GM18517 (cell line): ENCODE measurements around the gene ZNF358.

ENCODE experiments used
- ATAC-seq: cut with Tn5 transposase; IDR thresholded peaks from one replicate; pipeline ENCODE4 v1.9.1; 2021; ENCODE audit warnings: mild to moderate bottlenecking, moderate library complexity; ENCODE audit not compliant: unreplicated experiment

Gene ZNF358

DNA sequence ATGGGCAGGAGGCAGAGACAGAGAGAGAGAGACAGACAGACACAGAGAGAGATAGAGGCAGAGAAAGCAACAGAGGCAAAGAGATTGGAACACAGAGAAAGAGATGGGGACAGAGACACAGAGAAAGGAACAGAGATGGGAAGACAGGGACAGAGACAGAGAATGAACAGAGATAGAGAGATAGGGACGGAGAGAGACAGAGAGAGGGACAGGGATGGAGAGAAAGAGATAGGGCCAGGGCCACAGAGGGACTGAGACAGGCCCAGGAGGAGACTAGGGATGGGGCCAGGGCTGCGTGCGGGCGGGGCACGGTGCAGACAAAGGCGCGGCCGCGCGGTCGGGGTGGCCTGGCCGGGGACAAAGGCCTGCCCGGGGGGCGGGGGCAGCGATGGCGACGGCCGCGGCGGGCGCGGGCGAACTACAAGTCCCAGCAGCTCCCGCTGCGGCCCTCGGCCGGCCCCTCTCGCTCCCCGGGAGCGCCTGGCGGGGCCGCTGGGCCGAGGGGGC, at the start of gene ZNF358:
Gene ZNF358 (plus strand): TSS at position 459 of the 507 bp plus-strand sequence. CDS start 3,140 bp downstream, outside the sequence.
- no peak for ATAC-seq

DNA sequence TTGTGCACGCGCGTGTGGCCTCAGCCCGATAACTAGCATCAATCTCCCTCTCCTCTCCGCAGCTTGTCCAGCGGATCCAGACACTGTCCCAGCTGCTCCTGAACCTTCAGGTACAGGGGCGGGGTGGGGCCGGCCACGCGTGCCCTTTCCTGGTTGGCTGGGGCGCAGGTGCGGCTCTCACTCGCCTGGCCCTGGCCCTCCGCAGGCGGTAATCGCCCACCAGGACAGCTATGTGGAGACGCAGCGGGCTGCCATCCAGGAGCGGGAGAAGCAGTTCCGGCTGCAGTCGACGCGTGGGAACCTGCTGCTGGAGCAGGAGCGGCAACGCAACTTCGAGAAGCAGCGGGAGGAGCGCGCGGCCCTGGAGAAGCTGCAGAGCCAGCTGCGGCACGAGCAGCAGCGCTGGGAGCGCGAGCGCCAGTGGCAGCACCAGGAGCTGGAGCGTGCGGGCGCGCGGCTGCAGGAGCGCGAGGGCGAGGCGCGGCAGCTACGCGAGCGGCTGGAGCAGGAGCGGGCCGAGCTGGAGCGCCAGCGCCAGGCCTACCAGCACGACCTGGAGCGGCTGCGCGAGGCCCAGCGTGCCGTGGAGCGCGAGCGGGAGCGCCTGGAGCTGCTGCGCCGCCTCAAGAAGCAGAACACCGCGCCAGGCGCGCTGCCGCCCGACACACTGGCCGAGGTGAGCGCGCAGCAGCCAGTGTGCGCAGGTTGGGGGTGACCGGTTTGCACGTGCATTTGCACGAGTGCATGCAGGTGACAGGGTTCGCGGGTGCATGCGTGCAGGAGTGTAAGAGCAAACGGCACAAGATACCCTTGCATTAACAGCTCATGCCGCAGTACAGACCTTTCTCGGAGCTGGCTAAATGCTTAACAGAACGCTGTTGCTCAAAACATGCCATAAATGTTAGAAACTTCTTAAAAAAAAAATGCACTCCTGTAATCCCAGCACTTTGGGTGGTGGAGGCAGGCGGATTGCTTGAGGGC, 48.6 kb upstream of the ZNF358 start:
- no peak for ATAC-seq

GRCh38 chr19:7468840-7469239, 47.1 kb upstream of the ZNF358 start:
- ATAC-seq: no peak

DNA sequence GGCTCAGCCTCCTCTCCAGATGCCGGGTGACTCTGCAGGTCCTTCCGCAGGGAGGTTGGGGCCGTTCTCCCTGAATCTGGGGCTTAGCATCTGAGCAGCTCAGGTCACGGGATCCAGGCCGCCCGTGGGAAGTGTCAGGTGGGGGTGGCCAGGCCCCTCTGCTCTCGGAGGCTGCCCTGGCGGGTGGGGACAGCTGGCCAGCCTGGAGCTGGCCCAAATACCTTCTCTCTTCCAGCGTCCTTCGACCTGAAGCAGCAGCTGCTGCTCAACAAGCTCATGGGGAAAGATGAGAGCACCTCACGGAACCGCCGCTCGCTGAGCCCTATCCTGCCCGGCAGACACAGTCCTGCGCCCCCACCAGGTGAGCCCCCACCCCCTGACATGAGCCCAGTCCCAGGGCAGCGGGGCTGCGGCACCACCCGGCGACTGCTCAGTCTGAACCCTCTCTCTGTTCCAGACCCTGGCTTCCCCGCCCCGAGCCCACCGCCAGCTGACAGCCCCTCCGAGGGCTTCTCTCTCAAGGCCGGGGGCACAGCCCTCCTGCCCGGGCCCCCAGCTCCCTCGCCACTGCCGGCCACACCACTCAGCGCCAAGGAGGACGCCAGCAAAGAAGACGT, 46.1 kb upstream of the ZNF358 start:
- no peak for ATAC-seq

DNA sequence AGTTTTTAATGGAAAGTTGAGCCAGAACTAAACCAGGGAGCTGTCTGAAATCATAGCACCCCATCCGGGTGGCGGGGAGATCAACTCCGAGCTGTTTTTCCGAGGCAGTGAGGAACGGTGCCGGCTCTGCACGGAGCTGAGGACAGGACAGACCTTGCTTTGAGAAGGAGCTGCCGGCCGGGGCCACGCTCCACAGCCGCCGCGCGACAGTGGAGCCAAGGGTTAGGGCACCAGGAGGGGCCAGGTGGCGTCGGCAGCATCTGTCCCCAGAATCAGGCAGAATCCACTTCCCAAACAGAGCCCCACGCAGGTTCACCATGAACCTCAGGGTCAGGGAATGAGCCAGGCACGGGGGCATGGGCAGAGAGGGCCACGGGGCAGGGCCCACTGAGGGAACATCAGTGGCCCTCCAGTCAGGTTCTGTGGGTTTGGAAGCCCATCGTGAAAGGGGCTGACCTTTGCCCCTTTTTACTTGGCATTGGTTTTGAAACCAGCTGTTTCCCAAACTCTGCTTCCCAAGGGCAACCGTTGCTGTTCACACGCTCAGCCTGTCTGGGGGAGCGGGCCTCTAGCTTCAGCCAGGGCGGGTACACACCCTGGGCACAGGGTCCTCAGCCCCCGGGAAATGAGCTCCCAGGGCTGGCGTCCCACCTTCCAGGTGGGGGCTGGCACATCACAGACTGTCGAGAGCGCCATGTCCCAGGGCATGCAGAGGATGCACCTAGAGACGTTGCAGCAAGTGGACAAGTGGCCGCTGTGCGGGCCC, 45.2 kb upstream of the ZNF358 start:
- no peak for ATAC-seq

DNA sequence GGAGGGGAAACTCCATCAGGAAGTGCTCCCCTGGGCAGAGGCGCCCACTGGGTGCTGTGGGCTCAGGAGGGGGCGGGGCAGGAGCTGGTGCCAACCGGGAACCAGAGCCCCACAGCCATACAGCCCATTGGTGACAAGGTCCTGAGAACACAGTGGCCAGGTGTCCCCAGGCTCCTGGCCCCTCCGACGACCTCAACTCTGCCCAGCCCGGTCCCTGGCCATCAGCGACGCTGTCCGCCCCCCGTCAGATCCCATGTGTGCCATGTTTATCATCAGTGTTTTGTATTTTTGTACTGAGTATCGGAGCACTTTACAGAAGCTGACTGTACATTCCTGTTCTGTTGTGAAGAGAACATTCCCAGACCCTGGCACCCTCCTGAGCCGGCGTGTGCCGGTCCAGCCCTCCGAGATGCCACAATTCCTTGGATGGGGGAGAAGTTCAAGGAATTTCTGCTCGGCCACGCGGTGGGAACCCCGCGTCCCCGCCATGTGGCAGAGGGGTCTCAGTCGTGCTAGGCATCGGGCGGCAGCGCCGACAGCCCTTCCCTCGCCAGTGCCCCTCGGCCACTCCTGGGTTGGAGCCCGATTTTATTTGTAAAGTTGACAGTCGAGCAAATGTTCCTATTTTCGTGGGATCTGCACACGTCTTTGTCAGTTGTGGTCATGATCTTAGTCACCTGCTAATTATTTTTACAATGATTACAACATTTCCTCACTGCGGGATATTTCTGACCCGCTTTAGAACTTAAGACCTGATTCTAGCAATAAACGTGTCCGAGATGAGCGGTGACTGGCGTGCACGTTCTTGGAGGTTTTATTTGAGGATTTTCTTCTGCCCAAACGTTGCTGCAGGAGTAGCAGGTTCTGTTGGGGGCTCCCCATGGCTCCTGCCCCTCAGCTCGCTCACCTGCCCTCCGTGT, 43.9 kb upstream of the ZNF358 start:
- no peak for ATAC-seq

DNA sequence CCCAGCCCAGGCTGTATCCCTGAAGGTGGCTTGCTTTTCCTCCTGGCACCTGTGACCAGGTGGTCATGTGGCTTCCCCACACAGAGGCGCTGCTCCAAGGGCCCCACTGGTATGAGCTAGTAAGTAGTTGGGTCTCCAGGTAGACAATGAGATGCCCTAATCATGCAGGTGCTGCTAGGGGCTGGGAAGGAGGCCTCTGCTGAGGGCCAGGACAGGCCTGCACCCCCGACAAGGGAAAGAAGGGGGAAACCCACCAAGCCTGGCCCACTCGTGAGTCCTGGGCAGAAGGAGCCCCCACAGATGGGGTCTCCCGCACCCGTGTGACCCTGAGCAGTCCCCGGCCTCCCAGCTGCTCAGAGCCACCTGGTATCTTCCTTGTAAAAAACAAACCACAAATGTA, 40.2 kb upstream of the ZNF358 start:
- no peak for ATAC-seq

DNA sequence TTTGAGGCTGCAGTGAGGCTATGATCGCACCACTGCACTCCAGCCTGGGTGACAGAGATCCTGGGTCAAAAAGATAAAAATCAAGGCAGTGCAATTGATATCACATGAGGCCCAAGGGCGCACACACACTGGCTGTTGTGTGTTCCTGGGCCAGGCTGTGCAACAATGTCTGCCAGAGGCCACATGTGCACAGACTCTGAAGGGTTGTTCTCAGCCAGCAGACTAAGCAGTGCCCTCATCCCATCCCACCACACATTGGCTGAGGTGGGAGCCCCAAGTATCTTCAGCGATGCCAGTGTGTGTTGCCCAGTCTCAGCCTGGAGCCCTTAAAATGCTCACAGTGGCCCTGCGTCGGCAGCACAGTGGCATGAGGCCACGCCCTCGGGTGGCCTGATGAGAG, 39.7 kb upstream of the ZNF358 start:
- no peak for ATAC-seq

GRCh38 chr19:7476777-7477494, 39.0 kb upstream of the ZNF358 start:
- no peak for ATAC-seq

GRCh38 chr19:7477758-7478157, 38.1 kb upstream of the ZNF358 start:
- ATAC-seq: no peak

- no peak for ATAC-seq
Measured at GRCh38 chr19:7478173-7478842, 37.6 kb upstream of the ZNF358 start.

DNA sequence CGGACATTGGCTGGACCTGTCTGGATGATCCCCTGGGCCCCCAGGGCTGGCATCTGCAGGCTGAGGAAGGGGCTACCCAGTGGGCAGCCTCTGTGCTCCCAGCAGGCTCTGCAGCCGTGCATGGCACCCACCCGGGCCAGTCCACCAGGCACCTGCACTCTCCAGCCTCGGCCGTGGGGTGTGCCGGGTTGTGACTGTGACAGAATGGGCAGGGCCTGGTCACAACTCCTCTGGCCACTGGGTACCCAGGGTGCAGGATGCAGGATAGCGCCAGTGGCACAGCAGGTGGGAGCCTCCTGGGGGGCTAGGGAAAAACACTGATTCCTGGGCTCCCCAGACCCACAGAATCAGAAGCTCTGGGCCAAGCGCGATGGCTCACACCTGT, 37.1 kb upstream of the ZNF358 start:
- no peak for ATAC-seq

GRCh38 chr19:7480222-7480969, 35.5 kb upstream of the ZNF358 start:
- no peak for ATAC-seq

DNA sequence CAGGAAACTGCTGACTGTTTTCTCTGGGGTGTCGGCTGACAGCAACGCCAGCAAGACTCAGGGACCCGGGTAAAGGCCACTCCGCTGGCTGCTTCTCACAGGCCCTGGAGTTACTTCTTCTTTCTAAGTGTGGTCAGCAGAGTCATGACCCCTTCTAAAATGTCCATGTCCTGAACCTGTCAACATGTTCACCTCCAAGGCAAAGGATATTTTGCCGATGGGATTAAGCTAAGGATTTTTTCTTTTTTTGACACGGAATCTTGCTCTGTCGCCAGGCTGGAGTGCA, 35.0 kb upstream of the ZNF358 start:
- ATAC-seq: no peak

DNA sequence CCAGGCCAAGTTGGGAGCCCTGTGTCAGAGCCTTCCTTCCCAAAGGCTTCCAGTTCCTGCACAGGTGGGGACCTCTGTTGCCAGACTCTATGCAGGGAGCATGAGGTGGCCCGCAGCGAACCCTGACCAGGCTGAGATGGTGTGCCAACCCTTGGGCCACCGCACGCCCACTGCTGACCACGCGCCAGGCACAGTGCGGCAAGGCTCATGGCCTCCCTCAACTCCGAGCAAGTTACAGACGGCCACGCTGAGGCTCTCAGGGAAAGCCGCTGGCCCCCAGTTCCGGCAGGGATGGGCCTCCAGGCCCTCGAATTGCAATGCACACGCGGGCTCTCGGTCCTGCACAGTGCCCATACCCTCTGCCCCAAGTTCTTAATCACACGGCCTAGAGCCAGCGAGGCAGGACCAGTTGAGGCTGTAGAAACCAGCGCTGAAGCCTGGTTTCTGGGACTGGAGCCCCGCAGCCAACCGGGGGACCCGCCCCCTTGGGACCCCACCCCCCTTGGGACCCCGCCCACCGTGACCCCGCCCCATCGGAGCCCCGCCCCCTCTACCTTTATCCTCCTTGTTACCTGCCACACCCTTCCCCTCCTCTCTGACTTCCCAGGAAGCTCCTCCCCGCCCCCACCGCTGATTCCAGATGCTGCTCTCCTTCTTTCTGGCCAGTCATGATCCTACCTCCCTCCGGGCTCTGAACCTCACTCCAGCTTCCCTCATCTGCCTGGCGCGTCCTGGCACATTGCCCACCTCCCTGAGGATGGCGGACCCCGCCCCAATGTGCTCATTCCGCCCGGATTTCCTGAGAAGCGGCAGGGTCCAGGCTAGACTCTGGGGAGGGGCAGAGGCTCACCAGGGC, 33.1 kb upstream of the ZNF358 start:
- ATAC-seq: no peak

DNA sequence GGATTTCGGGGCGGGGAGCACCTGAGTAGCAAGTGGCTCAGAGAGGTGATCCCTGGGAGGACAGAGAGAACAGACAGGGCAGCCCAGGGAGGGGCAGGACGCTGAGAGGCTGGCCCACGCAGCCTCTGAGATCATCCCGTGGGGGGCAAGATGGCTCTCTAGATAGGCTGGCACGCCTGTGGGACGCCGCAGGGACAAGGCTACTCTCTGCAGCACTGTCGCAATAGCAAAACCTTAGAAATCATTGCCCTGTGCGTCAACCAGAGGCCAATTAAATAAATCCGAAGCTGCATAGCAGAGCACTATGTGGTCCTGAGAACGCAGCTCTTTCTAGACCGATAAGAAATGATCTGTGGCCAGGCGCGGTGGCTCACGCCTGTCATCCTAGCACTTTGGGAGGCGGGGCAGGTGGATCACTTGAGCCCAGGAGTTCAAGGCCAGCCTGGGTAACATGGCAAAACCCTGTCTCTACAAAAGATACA, 32.1 kb upstream of the ZNF358 start:
- ATAC-seq: no peak

DNA sequence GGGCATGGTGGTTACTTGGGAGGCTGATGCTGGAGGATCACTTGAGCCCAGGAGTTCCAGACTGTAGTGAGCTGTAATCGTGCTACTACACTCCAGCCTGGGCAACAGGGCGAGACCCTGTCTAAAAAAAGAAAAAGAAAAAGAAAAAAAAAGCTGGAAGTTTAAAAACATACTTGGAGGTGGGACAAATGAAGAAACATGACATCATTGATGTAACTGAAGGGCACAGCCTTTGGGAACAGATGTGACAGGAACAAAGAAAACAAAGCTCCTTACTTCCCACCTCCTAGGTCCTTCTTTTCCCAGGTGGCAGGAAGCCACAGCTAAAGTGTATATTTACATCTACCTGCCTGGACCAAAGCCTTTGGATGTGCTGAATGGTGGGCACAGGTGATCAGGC, 29.0 kb upstream of the ZNF358 start:
- no peak for ATAC-seq
